SK-N-SH (cell line): ENCODE results near the gene ARHGAP1.
"Not testable (repeated sequence)": the region's sequence is repeated elsewhere in the genome, so short reads cannot be mapped to it uniquely, and the experiment has no call there.

Experiments
- CTCF ChIP-seq: fragments of 200-600 bp; sonication (generic); IDR thresholded peaks from 2 replicates; pipeline ENCODE4 v1.6.1; 2017; ENCODE audit warnings: antibody characterized with exemption, mild to moderate bottlenecking, moderate library complexity
- ELF1 ChIP-seq: IDR thresholded peaks from 2 replicates; pipeline ENCODE4 v1.4.0; 2012
- GABPA ChIP-seq: IDR thresholded peaks from 2 replicates; pipeline ENCODE4 v1.4.0; 2012; ENCODE audit warnings: low read depth, mild to moderate bottlenecking
- GATA2 ChIP-seq: sonication (generic); formaldehyde crosslinking; IDR thresholded peaks from 2 replicates; pipeline ENCODE4 v1.5.0; 2020; ENCODE audit warnings: mild to moderate bottlenecking, missing genetic modification reagents
- MAX ChIP-seq: IDR thresholded peaks from 2 replicates; pipeline ENCODE4 v1.4.0; 2012; ENCODE audit warnings: low read depth
- POLR2AphosphoS5 ChIP-seq: IDR thresholded peaks from 2 replicates; pipeline ENCODE4 v1.6.1; 2012; ENCODE audit warnings: low read depth, low read length
- RAD21 ChIP-seq: IDR thresholded peaks from 2 replicates; pipeline ENCODE4 v1.6.1; 2012; ENCODE audit warnings: mild to moderate bottlenecking, low read length
- RFX5 ChIP-seq: IDR thresholded peaks from 2 replicates; pipeline ENCODE4 v1.6.1; 2012; ENCODE audit warnings: mild to moderate bottlenecking, improper control_type of control experiment, low read length
- SIN3A ChIP-seq: IDR thresholded peaks from 2 replicates; pipeline ENCODE4 v1.6.1; 2012; ENCODE audit warnings: low read depth, mild to moderate bottlenecking, low read length, moderate library complexity, borderline replicate concordance

GRCh38 chr11:46709351-46709750 lies 8.9 kb upstream of the ARHGAP1 start:
- not testable (repeated sequence) for TF ChIP-seq CTCF; GATA2 (CRISPR knock-in tag); MAX; GABPA; ELF1; SIN3A; RFX5; POLR2AphosphoS5; RAD21
